Activated CD8-positive, alpha-beta T cell treated with anti-CD3 and anti-CD28 coated beads, Interleukin-2, amount 10 ng/mL, durations not matched to agents 7 days and 5 days (primary cell): ENCODE data around the gene DENND2A. TPM values are rescaled to one million over a fixed set of nuclear protein-coding genes. Genes with fewer than 3 reads are reported as not detected.
"Not testable (repeated sequence)": the region's sequence is repeated elsewhere in the genome, so short reads cannot be mapped to it uniquely, and the experiment has no call there.

Source experiments
- ATAC-seq: fragments of 150-1000 bp; cut with Tn5 transposase; one replicate; pipeline ENCODE4 v1.10.0; 2021; ENCODE audit warnings: moderate library complexity
- CTCF ChIA-PET: fragments of 350-600 bp; sonication (Branson Sonifier 250); formaldehyde crosslinking; loops from one replicate; lab custom pipeline; 2021; ENCODE audit warnings: antibody characterized with exemption; lab: Charles Lee
- POLR2A ChIA-PET: fragments of 350-600 bp; sonication (Branson Sonifier 250); formaldehyde crosslinking; loops from one replicate; lab custom pipeline; 2021; ENCODE audit warnings: antibody characterized with exemption; lab: Charles Lee
- DNase-seq: peaks from one replicate; pipeline ENCODE4 v3.0.0-alpha.2; 2020
- H3K27ac Mint-ChIP-seq: one replicate; pipeline ENCODE4 v1.8.0; 2021; ENCODE audit warnings: mild to moderate bottlenecking, mixed read lengths
- H3K27me3 Mint-ChIP-seq: one replicate; pipeline ENCODE4 v1.8.0; 2021; ENCODE audit warnings: low read depth, mixed read lengths
- H3K36me3 Mint-ChIP-seq: one replicate; pipeline ENCODE4 v1.8.0; 2021; ENCODE audit warnings: low read depth, mixed read lengths
- H3K4me1 Mint-ChIP-seq: one replicate; pipeline ENCODE4 v1.8.0; 2021; ENCODE audit warnings: low read depth, mixed read lengths
- H3K4me3 Mint-ChIP-seq: one replicate; pipeline ENCODE4 v1.8.0; 2021; ENCODE audit warnings: mild to moderate bottlenecking, mixed read lengths
- H3K9me3 Mint-ChIP-seq: one replicate; pipeline ENCODE4 v1.8.0; 2022; ENCODE audit warnings: mixed read lengths; ENCODE audit not compliant: insufficient read depth
- total RNA-seq, 2 experiments: library from RNA; stranded (reverse); gene quantifications; one replicate each; pipeline ENCODE4 v1.2.3, GENCODE V29; 2021

The DENND2A gene
- total RNA-seq, 2 experiments from 2014 or later: not detected

DNA sequence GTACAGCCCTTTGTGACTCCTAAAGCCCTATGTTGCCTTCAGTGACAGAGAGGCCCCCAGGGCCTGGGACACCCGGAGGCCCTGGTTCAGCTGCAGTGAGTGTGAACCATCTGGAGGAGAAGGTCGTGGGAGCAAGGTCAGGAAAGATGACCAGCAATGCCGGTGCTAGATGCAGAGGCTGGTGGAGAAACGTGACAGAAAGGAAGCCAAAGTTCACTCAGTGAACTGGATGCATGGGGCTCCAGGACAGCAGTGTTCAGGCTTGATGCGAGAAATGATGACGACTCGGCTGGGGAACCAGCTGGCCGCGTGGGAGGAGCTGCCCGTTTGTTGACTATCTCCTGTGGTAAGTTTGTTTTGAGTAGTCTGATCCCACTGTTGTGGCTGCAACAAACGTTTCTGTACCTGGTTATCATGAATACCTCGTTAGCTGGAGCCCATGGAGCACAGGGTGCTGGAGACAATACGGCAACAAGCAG, 107.2 kb downstream of the DENND2A start:
- H3K27ac Mint-ChIP-seq: no peak overlapping the region
- H3K9me3 Mint-ChIP-seq: no peaks in the 10 kb centered on the region
- no peak overlapping the region for H3K4me3 Mint-ChIP-seq
- H3K27me3 Mint-ChIP-seq: peaks cover 11% of the 10 kb centered on the region
- H3K36me3 Mint-ChIP-seq: no peaks in the 10 kb centered on the region
- ChIA-PET POLR2A (no interaction called here), CTCF (no interaction called here)
- DNase-seq (no peak), ATAC-seq (no peak)
- no peaks in the 10 kb centered on the region for H3K4me1 Mint-ChIP-seq

DNA sequence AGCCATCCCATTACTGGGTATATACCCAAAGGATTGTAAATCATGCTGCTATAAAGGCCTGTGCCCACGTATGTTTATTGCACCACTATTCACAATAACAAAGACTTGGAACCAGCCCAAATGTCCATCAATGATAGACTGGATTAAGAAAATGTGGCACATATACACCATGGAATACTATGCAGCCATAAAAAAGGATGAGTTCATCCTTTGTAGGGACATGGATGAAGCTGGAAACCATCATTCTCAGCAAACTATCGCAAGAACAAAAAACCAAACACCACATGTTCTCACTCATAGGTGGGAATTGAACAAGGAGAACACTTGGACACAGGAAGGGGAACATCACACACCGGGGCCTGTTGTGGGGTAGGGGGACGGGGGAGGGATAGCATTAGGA, 111.2 kb downstream of the DENND2A start:
- H3K4me1 Mint-ChIP-seq, H3K27ac Mint-ChIP-seq, ATAC-seq, DNase-seq, CTCF ChIA-PET, POLR2A ChIA-PET, H3K36me3 Mint-ChIP-seq, H3K9me3 Mint-ChIP-seq, H3K4me3 Mint-ChIP-seq: not testable (repeated sequence)
- peaks cover 13% of the 10 kb centered on the region for H3K27me3 Mint-ChIP-seq

DNA sequence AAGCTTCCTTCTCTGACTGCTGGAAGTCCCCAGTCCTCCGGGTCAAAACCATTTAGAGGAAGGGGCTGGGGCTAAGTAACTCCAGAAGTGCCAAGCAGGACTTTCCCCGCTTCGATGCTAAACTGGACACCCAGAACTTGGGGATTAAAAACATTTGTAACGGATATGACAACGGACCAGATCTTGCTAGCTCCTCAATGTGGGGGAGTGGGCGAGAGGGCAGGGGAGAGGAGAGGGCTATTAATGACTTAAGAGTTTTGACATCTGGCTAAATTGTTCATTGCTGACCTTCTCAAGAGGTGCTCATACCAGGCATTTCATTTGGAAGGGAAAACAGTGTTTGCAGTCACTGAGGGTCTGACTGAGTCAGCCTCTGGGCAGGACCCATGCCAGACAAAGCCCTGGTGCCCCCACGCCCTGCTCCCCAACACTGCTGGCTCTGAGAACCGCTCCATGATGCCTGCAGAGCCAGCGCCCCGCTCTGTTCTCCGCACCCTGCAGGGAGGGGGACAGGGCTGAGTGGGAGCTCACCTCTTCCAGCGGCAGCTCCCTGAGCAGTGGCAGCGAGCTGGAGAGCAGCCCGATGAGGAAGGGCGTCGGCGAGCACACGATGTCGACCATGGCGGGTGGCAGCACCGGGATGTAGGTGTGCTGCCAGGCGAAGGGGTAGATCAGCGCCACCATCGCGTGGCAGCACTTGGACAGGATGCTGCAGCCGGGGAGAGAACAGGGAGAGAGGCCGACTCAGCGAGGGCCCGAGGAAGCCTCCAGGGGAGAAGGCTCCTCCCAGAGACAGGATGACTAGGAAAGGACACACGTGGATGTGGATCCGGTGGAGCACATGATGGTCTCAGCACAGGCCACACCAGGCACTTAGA, 113.6 kb downstream of the DENND2A start:
- no peaks in the 10 kb centered on the region for H3K36me3 Mint-ChIP-seq
- H3K4me1 Mint-ChIP-seq: peaks cover 7% of the 10 kb centered on the region
- ATAC-seq: no peak
- peaks cover 6% of the 10 kb centered on the region for H3K27me3 Mint-ChIP-seq
- H3K4me3 Mint-ChIP-seq: no peak overlapping the region
- no peak overlapping the region for H3K27ac Mint-ChIP-seq
- ChIA-PET CTCF (no interaction called here), POLR2A (no interaction called here)
- no peaks in the 10 kb centered on the region for H3K9me3 Mint-ChIP-seq
- no peak for DNase-seq

DNA sequence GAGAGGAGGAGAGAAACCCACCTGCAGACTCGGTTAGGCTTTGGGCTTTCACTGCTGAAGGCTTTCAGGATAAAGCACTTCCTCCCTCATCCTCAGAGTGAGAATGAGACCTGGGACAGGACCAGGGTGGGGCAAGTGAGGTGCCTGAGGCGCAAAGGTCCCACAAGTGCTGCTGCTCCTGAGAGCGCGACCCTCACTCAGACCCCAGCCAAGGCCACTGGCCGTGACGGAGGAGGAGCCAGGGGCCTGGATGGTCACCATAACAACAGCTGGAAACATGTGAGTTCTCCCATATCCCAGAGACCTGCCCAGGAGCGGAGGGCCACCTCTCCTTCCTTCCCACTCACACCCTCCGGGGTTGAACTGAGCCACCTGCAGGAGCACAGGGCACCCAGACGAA, 114.4 kb downstream of the DENND2A start:
- Mint-ChIP-seq H3K27ac (no peak overlapping the region), H3K27me3 (peaks cover 4% of the 10 kb centered on the region), H3K4me1 (peaks cover 7% of the 10 kb centered on the region), H3K4me3 (no peak overlapping the region), H3K36me3 (no peaks in the 10 kb centered on the region), H3K9me3 (no peaks in the 10 kb centered on the region)
- ChIA-PET CTCF (no interaction called here), POLR2A (no interaction called here)
- DNase-seq (no peak), ATAC-seq (no peak)

DNA sequence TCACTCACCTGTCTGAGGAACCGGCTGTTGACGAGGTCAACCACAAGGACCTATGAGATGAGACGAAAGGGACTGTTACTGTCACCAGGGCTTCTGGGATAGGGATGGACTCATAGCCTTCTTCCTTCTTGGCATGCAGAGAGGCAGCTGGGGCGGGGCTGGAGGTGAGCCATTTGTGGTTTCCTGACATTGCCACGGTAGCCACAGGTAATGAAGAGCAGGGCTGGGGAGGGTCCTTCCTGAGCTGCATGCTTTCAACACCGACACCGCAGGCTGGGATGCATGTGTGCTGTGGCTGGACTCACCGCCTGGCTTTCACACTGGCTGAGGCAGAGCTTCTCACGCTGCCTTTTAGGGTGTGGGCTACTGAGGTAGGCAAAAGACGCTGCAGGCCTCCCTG, 114.9 kb downstream of the DENND2A start:
- H3K27me3 Mint-ChIP-seq: peaks cover 4% of the 10 kb centered on the region
- no peaks in the 10 kb centered on the region for H3K36me3 Mint-ChIP-seq
- H3K9me3 Mint-ChIP-seq: no peaks in the 10 kb centered on the region
- DNase-seq (peak; percentile 21), ATAC-seq (peak; percentile 44)
- H3K4me1 Mint-ChIP-seq: peaks cover 7% of the 10 kb centered on the region
- no peak overlapping the region for H3K27ac Mint-ChIP-seq
- CTCF ChIA-PET: no interaction called here
- no peak overlapping the region for H3K4me3 Mint-ChIP-seq
- POLR2A ChIA-PET: no interaction called here

DNA sequence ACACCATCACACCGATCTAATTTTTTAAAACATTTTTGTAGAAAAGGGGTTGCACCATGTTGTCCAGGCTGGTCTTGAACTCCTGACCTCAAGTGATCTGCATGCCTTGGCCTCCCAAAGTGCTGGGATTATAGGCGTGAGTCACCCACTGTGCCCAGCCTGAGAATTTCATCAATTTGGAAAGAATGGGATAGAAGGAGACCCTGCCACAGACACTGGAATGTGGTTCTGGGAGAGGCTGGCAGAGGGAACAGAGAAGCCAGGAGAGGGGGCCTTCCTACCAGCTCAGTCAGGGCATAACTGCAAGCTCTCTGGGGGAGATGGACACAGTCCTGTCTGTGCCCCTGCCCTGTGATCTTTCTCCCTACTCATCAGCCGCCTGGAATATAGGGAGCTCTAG, 119.2 kb downstream of the DENND2A start:
- CTCF ChIA-PET: no interaction called here
- no peaks in the 10 kb centered on the region for H3K9me3 Mint-ChIP-seq
- H3K4me3 Mint-ChIP-seq: no peak overlapping the region
- H3K27ac Mint-ChIP-seq: no peak overlapping the region
- ATAC-seq (no peak), DNase-seq (no peak)
- no peaks in the 10 kb centered on the region for H3K36me3 Mint-ChIP-seq
- POLR2A ChIA-PET: no interaction called here
- peaks cover 12% of the 10 kb centered on the region for H3K4me1 Mint-ChIP-seq
- H3K27me3 Mint-ChIP-seq: no peaks in the 10 kb centered on the region

DNA sequence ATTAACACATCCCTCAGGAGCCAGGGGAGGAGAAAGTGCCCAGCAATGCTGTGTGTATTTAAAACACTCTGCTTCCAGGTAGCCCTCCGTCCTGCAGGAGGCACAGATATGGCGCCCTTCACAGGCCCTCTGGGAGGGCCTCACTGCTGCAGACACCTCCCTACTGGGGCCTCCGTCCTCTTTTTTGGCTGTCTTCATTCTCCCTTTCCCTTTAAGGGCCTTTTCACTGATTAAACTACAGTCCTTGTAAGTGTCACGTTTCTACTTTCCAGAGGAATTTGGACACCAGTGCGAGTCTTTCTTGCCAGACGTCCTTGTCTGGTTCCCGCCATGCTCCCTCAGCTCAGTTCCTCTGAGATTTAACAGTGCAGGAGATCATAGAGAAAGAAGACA, 121.6 kb downstream of the DENND2A start:
- no peak overlapping the region for H3K4me3 Mint-ChIP-seq
- H3K36me3 Mint-ChIP-seq: no peaks in the 10 kb centered on the region
- no peaks in the 10 kb centered on the region for H3K27me3 Mint-ChIP-seq
- ChIA-PET POLR2A (no interaction called here), CTCF (interaction anchor here (0.9 to 2.0 kb wide), 3 partner anchors 18 to 135 kb away, joined by 3 to 5 read pairs (median 4); no protein-coding TSS in a partner anchor)
- DNase-seq: no peak
- no peak for ATAC-seq
- peaks cover 4% of the 10 kb centered on the region for H3K4me1 Mint-ChIP-seq
- H3K9me3 Mint-ChIP-seq: no peaks in the 10 kb centered on the region
- H3K27ac Mint-ChIP-seq: no peak overlapping the region

DNA sequence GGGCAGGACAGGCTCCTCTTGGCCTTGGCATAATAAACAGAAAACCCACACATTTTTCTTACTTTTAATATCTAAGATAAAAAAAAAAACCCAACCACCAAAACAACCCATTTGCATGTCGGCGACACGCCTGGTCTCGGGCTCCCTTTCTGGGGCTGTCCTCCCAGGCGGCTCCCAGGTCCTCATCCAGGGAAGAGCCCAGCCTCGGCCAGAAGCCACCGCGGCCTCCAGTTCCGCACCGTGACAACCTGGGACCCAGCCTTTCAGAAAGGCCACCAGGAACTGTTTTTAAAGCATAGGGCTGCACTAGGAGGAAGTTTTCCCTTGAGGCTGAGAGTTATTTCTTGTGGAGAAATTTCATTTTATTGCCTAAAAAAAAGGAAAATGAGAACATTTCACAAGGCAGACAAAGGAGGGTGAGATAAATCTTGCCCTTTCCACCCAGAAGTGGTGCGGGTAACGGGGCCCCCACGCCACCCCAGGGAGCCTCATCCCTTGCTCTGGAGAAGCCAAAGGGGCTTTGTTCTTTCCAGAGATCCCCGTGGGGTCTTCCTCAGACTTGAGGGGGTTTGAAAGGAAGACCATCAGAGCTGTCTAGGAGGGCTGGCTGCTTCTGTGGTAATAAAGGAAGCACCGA, 122.1 kb downstream of the DENND2A start:
- DNase-seq (no peak), ATAC-seq (no peak)
- no peak overlapping the region for H3K4me3 Mint-ChIP-seq
- ChIA-PET POLR2A (no interaction called here), CTCF (interaction anchor here (0.8 to 2.8 kb wide), 7 partner anchors 16 to 493 kb away, joined by 3 to 11 read pairs (median 5); no protein-coding TSS in a partner anchor)
- H3K36me3 Mint-ChIP-seq: no peaks in the 10 kb centered on the region
- H3K27ac Mint-ChIP-seq: no peak overlapping the region
- peaks cover 4% of the 10 kb centered on the region for H3K4me1 Mint-ChIP-seq
- H3K27me3 Mint-ChIP-seq: no peaks in the 10 kb centered on the region
- no peaks in the 10 kb centered on the region for H3K9me3 Mint-ChIP-seq

DNA sequence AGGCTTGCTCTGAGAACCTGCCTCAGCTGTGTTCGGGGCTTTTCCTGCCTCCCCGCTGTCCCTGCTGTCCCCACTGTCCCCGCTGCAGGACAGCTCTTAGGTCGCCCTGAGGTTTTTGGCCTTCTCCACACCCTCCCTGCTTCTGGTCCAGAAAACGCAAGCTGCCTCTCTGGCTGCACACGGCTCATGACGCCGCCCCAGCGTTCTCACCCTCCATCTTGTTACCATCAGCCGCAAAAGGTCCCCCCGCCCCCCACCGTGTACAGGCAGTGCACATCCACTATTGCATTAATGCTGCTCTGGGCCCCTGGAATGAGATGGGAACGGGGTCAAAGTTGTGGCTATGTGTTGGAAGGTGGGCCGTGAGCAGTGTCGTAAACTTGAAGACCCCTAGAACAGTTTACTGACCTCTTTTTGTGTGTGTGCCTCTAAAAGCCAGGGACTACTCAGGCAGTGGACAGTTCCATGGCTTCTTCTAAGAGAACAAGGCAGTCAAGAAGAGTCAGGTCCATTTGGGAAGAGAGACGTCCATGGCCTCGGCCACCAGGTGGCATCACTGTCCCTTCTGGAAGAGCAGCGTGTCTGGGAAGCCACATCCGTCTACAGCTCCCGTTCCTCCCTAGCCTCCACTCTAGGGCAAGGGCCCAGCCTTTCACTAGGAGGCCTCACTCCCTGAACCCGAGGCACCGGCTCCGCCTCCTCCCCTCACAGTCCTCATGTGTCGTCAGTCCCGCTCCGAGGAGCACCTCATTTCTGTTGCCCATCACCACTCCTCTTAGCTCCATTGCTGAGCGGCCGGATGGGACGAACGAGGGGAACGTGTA, 122.9 kb downstream of the DENND2A start:
- Mint-ChIP-seq H3K36me3 (no peaks in the 10 kb centered on the region), H3K9me3 (no peaks in the 10 kb centered on the region), H3K4me1 (peaks cover 4% of the 10 kb centered on the region), H3K27ac (no peak overlapping the region), H3K4me3 (no peak overlapping the region), H3K27me3 (no peaks in the 10 kb centered on the region)
- ChIA-PET POLR2A (no interaction called here), CTCF (interaction anchor here (0.8 to 2.8 kb wide), 6 partner anchors 17 to 494 kb away, joined by 3 to 11 read pairs (median 4); no protein-coding TSS in a partner anchor)
- peak; percentile 73 for DNase-seq
- ATAC-seq: peak; percentile 86

DNA sequence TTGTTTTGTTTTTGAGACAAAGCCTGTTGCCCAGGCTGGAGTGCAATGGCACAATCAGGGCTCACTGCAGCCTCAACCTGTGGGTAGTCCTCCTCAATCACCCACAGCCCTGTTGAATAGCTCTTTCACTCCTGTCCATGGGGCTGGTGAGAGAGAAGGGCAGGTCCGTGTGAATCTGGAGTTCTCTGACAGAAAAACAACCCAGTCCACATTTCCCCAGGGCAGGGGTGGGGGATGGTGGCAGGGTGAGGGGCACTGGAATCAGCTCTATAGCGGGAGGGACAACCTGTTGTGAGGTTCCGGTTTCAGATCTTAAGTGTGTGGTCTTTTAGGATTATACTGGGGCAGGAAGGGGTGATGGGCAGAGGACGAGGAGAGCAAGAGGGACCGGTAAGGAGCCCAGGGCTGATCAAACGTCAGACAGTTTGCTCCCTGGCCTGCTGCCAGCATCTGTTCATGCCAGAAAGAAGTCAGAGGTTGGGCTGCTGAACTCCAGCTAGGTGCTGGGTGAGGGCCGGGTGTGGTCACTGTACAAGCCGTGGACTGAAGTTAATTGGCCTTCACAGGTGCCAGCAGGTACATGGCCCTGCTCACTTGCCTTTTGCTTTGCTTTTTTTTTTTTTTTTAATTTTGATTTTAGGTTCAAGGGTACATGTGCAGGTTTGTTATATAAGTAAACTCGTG, 128.2 kb downstream of the DENND2A start:
- Mint-ChIP-seq H3K4me3 (no peak overlapping the region), H3K9me3 (no peaks in the 10 kb centered on the region), H3K27me3 (no peaks in the 10 kb centered on the region), H3K27ac (no peak overlapping the region), H3K36me3 (no peaks in the 10 kb centered on the region), H3K4me1 (no peaks in the 10 kb centered on the region)
- ATAC-seq (no peak), DNase-seq (no peak)
- ChIA-PET CTCF (no interaction called here), POLR2A (no interaction called here)

DNA sequence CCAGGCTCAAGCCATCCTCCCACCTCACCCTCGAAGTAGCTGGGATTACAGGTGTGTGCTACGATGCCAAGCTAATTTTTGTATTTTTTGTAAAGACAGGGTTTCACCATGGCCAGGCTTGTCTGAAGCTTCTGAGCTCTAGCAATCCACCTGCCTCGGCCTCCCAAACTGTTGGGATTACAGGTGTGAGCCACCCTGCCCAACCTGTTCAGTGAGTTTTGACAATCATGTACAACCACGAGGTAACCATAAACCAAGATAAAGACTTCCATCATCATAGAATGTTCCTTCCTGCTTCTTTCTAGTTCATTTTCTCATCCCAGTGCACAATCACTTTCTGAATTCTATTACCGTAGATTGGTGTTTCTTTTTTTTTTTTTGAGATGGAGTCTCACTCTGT, 130.8 kb downstream of the DENND2A start:
- no peak overlapping the region for H3K4me3 Mint-ChIP-seq
- ChIA-PET CTCF (no interaction called here), POLR2A (no interaction called here)
- no peak for DNase-seq
- no peak overlapping the region for H3K27ac Mint-ChIP-seq
- no peak for ATAC-seq
- H3K27me3 Mint-ChIP-seq: no peaks in the 10 kb centered on the region
- no peaks in the 10 kb centered on the region for H3K4me1 Mint-ChIP-seq
- no peaks in the 10 kb centered on the region for H3K36me3 Mint-ChIP-seq
- H3K9me3 Mint-ChIP-seq: no peaks in the 10 kb centered on the region
